GM19240 (cell line): ENCODE results near the gene PRLR.

ENCODE experiments used
- DNase-seq: peaks from one replicate; pipeline ENCODE4 v3.0.0; 2011; ENCODE audit warnings: low spot score; ENCODE audit not compliant: insufficient read length

Gene PRLR

DNA sequence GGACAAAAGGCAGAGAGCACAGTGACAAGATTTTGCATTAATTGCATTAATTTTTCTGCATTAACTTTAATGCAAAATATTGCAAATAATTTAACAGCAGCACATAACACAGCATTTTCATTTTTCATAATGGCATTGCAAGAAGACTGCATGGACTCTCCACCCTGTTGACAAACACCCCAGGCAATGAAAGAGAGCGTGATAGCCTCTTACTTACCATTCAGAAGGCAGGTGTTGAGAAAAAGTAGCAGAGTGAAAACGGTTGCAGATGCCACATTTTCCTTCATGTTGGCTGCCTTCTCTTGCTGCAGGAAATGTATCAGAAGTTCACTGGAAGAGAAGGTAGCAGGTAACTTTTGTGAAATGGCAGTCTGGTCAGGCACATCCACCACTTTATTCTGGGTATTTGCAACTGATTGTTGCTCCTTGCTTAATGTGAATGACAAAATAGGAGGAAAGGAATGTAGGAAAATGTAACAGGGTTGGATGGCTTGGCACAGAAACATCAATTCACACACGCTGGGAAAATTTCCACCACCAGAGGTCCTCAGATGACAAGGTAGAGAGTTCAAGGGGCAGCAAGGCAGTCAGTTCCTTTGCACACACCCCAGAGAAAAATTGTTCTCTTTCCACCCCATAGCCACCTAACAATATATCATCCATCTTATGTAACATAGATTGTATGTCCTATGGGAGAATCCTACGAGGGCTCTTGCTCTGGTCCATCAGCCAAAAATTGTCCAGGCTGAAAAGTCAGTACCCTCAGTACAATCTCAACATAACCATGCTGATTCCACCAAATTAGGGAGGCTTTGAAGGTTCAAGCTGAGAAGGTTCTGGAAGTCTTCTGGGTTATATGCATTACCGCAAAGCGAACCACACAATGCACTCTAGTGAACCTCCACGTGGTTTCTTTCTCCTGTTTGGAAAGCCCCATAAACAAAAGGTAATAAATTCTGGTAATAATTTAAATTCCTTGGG is 140.7 kb downstream of the PRLR start:
- no peak for DNase-seq

DNA sequence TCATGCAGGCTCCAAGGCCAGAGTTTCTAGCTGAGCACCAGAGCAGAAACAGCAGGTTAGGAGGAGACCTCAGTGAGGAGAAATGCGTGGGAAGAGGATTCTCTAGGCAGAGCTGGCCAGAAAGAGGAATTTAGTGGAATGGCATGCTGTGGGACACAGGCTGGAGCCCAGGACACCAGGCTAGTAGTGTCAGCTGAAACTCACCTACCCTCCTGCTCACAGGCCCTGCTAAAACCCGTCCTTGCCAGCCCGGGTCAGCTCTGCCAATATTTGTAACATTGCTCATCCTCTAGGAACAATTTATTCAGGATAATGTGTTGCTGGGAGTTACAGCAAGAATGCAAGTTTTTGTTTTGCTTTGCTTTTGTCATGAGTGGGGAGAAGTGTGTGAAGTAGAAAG is 142.3 kb downstream of the PRLR start:
- DNase-seq = no peak

DNA sequence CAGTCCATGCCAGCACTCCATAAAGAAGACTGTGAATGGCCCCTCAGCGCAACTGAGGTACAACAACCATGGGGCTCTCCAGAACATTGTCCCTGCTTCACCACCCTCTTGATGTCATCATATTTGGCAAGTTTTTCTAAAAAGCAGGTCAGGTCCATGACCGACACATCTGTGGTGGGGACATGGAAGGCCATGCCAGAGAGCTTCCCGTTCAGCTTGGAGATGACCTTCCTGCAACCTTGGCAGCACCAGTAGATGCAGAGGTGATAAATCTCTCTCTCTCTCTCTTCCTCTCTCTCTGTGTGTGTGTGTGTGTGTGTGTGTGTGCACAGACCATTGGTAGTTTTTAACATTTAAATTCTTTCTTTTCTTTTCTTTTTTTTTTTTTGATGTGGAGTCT is 147.1 kb downstream of the PRLR start:
- DNase-seq = no peak

DNA sequence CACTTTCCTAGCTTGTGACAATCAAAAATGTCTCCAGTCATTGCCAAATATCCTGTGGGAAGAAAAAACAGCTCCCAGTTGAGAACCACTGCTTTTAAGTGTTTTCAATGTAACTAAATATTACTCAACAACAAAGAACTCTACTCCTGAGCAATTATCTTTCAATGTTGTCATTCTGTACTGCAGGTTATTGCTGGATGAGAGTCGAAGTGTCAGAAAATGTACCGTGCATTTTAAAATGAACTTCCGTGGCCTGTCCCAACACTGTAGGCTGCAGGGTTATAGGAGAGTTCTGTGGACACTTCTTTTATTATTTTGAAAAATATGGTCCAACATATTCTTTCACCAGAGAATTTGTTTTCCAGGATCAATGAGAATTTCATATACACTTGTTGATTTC is 147.8 kb downstream of the PRLR start:
- no peak for DNase-seq

DNA sequence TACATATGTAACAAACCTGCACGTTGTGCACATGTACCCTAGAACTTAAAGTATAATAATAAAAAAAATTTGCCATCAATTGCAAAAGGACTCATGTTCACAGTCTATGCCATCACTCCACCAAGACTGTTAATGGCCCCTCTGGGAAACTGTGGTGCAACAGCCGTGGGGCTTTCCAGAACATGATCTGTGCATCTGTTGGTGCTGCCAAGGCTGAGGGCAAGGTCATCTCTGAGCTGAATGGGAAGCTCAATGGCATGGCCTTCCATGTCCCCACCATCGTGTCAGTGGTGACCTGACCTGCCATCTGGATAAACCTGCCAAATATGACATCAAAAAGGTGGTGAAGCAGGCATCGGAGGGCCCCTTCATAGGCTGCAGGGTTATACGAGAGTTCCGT is 149.2 kb downstream of the PRLR start:
- DNase-seq = no peak

DNA sequence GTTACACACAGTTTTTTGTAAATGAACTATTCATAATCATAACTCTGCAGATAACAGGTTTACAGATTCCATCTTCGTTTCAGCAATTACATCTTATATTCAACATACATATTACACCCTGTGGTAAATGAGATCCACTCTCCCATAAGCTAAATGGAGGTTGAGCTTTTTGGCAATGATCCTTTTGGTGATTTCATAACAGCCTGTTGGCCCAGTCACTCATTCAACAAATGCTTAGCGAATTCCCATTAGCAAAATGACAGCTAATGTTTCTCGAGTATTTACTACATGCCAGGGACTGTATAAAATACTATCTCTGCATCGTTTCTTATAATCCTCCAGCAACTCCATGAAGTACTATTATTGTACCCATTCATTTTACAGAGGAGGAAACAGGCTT is 157.1 kb downstream of the PRLR start:
- DNase-seq = no peak

DNA sequence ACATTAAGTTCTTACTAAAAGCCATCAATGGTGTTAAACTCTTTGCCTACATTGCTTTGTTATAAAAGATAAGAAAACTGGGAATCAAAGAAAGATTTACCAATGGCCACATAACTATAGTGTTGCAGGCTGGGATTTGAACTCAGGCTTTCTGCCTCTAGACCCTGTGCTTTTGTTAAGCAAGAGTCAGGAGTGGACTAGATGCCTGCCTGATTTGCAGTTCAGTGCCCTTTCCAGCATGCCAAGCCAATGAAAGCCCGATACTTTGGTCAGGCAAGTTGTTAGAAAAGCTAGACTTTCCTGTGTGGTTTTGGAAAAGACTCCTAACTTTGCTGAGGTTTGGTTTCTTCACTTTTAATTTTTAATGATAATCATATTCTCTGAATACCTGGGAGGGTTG is 161.1 kb downstream of the PRLR start:
- DNase-seq = no peak

DNA sequence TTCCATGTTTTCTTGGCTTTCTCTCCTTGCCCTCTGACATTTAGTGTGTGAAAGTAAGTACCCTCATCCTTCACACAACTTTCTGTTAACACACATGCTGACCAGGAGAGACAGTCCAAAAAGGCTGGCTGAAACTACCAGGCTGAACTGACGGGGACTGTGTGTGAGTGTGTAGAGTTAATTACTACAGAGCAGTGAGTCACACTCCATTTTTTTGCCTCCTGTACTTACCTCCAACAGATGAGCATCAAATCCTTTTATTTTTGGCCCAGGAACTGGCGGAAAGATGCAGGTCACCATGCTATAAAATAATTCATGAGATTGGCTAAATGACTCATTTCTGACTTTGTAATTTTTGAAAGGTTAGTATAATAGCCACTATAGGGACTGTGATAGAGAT is 162.3 kb downstream of the PRLR start:
- DNase-seq = no peak

DNA sequence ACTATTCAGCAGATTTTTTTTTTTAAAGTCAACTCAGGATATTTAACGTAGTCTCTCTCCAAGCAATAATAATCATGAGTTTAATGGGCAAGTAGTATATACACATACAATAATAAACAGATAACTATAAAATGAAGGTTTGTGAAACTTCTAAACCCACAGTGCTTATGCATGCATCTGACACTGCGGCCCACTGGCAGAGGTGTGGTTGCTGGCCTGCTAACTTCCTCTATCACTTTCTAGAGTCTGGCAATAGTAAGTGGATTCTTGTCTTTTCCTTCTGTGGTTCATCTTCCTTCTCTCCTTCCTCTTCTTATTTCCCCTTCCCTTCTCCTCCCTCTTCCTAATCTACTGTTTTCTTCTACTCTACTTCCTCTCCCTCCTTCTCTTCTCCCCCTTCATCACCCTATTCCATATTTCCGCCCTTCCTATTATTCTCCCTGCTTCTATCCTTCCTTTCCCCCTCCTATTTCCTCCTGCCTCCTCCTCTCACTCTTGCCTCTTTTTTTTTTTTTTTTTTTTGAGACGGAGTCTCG is 164.0 kb downstream of the PRLR start:
- DNase-seq = no peak

DNA sequence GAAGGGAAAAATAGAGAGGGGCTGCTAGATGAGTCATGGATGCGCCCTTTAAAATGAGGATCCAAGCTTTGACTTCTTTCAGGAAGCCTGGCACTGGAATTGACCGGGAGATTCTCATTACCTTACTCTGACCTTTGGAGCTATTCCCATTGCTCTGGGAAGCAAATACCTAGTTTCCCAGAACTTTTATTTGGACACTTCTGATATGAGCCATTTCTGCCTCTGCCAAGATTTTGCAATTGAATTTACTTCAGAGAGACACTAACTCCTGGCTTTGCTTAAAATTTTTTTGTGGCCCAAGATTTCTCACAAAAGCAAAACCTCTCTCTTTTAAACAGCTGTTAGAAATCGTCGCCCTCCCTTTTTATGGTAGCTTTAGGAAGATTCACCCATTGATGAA is 166.9 kb downstream of the PRLR start:
- DNase-seq = no peak

DNA sequence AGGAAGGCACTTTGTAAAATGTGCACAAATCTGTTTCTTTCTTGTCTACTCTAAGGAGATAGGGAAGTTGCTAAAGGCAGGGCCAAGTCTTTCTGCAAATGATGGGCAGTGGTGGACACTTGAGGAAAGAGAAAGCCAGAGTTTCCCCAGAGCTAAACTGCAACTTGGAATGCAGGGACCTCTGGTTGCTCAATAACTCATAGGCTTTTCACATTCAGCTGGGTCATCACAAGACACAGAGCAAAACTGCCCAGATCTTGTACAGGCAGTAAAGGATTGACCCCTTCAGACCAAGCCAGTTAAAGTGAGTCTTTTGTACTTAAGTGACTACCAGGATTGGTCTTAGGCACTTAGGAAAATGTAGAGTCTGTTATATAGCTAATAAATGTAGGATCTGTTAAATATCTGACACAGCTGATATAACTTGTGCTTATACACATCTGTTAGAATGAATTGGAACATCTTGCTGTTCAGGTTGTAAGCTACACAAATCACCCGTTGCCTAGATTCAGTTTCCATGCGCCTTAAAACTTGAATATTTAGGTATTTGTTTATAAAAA is 169.0 kb downstream of the PRLR start:
- no peak for DNase-seq

DNA sequence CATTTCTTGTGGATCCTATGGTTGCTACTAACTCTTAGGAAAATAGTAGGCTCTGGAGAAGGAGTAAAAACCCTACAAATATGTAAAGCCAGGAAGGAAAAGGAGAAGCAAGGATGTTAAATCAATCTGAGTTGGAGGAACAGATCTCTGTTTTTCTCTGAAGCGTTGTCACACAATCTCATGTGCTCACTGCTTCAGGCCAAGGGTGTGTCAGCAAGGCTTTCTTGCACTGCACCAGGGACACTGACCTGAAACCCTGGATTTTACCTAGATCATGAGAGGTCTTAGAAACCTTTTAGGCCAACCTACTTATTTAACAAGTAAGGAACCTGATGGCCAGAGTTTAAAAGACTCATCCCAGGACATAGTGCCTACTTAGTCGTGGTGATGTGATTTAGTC is 170.1 kb downstream of the PRLR start:
- no peak for DNase-seq

DNA sequence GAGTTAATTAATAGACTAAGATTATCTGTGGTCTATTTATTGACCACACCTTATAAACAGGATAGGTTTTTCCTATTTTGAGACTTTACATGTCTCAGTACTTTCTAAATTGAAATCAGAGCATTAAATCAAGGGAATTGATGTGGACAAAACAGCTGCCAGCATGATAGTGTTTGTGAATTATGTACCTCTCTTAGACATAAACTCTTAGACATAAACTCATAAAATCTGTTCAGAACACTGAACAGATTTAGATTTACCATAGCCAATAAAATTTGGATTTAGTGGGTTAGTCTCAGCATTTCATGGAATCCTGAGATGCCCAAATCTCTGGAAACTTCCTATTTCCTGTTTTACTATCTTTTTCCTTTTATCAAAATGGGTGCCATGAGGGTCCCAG is 171.0 kb downstream of the PRLR start:
- no peak for DNase-seq

DNA sequence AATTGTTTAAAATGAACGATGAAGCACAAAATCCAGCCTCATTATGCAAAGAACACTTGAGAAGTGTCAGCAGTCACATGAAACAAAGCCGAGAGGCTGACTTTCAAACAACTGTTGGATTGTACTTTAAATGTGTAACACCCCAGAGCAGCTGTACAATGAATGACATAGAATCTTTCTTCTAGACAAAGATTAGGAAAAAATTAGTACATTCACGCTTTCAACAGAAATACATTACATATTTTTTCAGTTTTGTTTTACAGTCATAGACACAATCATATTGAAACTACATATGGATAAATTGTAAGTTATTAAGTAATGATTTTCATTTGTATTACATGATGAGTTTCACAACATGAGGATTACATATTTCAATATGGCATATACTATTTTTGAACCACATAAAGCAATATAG is 171.9 kb downstream of the PRLR start:
- DNase-seq = no peak

DNA sequence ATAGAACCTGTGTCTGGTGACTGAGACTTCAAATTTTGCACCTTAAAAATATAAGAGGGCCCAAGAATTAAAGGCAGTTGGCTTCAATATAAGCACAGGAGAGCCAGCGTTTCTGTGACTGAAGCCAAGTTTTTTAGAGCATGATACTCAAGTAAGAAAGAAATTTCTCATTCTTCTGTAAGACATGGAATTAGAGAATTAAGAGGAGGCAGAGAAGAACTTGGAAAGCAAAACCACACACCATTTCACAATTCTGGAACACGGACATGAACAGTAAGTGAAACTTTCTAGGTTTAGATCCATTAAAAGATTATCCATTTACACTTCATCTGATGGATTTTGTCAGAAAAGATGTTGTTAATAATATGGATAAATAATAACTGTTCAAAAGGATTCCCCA is 173.6 kb downstream of the PRLR start:
- no peak for DNase-seq

DNA sequence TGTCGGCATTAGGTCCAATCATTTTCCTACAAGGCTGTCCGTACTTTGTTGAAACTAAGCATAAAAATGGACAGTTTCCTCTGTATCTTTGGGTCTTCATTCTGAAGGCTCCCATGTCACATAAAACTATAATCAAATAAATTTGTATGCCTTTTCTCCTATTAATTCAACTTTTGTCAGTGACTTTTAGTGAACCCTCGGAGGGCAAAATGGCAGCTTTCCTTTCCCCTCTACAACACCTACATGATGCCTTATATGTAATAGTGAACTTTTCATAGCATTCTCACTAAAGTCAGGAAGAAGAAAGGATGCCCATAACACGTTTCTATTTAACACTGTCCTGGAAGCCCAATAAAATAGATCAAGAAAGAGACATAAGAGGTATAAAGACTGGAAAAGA is 177.4 kb downstream of the PRLR start:
- DNase-seq = no peak

DNA sequence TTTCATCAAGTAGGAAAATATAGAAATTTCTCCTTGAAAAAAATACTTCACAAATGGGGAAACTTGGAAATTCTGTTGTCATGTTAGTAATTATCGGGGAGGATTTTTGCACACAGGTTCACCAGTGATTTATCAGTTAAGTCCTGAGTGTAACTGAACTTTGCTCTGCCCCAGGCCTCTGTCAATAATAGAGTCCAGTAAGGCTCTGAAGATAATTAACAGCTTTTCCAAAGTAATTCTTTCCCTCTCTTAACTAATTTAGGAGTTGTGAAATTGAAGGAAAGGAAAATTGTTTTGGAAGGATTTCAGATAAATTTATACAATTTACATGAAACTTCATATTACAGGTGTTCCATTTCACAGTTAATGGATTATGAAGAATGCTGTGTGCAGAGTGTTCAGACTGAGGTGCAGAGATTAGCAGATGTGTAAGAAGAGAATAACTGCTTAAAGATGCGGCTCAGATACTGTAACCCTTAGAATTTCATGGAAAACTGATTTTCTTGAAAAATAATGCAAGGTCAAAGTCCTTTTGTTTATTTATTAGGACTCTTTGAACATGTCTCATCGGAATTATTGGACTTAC is 179.7 kb downstream of the PRLR start:
- DNase-seq = no peak

DNA sequence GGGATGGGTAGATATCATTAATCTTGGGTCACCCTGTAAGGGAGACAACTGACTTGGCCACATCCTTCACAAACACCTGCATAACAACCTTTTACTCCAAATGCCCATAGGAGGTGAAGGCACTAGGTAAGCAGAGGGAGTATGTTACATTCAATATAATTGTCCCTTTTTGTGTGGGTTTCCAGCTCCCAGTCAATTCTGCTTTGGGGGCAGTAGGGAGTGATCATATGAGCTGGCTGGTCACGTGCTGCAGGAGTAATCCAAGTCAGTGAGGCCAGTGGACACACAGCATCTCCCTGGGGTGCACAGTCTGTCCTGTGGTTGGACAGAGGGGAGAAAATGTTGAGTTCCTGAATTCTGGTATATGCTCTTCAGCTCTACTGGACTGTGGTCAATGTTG is 181.4 kb downstream of the PRLR start:
- no peak for DNase-seq

DNA sequence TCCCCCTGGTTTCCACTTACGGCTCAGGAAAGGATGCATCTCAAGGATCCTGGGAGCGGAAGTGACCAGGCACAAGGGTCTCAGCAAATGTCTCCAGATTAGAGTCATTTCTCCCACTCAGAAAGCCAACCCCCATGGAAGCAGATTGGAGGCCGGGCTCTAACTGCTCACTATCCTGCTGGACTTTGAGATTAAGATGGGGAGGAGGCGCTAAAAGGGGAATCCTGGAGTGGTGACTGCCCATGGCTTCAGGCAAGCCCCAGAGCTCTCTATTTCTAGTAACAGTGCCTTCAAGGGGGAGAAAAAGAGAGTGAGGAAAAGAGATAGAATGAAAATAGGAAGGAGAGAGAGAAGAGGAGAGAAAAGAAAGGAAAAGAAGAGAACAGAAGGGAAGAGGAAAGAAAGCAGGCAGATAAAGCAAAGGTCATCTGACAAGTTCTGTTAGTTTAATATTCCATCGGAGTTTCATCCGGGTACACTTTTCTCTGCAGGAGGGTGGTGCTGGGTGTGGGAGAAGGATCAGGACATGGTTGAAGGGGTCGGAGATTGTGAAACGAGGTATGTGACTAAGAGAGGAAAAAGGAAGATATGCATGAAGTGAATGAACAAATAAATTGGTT is 182.4 kb downstream of the PRLR start, which contains the start of gene AGXT2:
Gene AGXT2 (minus strand): TSS at position 165 of the 620 bp plus-strand sequence. CDS start 57 bp downstream, at position 108.
- DNase-seq = no peak

DNA sequence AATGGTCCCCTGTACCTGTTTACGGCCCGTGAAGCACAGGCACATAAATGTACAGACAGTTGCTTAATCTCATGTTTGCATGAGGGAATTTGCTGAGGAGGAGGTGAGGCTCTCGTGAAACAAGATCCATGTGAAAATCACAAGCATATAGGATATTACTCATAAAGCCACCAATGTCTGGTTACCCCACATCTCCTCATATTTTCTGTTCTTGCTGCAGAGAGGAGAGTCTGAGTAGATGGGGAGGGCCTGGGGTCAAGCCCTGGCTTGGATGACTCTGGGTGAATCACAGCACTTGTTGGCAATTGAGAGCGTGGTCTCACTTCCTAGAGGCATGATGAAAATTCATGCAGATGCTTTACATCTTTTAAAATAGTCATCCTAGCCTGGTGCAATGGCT is 183.5 kb downstream of the PRLR start:
- DNase-seq = no peak

DNA sequence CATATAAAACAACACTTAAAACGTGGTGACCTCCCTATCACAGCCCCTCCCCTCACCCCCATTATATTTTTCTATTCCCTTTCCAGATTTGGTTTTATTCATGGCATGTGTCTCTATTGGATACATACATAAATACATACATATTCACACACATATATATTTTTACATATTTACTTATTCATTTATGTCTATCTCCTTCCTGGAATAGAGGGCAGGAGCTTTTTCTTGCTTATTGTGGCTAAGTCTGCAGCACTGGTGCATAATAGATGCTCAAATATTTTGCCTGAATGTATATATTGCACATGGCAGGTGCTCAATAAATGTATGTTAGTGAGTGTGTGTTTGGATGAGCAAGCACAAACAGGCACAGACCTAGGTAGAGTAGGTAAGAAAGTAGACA is 185.0 kb downstream of the PRLR start:
- DNase-seq = no peak

DNA sequence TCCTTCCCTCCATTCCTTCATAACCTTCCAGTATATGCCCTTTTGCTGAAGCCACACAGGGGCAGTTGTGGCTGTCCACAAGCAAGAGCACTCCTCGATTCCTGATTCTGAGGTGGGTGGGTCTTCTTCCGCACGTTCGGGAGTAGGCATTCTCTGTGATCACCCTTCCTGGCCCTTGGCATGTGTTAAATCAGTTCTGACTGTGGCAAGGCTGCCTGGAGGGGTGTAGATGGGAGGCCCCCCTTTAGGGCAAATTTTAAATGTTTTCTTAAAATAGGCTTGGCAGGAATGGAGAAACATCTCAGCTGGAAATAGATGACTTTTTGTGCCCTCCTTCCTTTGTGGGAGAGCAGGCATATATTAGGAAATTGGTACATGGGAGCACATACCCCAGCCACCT is 185.6 kb downstream of the PRLR start:
- no peak for DNase-seq
